ENCODE data around the gene CHKA.

The CHKA gene

GRCh38 chr11:68121067-68121899 lies at the start of gene CHKA:
Gene CHKA (minus strand): TSS chr11:68121388. CDS start chr11:68121177, 211 bp downstream.
- peak; percentile 96 for DNase-seq

GRCh38 chr11:68169442-68169841 lies 48.3 kb upstream of the CHKA start:
- DNase-seq, result no peak

DNA sequence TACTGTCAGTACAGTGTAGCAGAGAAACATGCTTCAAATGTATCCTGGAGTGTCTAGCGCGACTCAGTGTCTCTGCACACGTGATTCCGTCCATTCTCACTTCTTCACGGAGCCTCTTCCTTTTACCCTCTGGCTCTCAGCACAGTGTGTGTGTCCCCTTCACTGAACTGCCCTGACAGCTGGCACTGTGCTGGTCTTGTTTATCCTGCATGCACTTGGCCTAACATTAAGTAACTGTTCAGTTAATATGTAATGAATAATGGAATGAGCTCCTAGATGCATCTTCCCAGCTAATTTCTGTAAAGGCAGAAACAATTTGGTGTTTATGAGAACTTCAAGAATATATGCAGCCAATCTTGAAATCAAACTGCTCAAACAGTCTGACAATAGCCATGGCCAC lies 47.5 kb upstream of the CHKA start:
- DNase-seq, result no peak

DNA sequence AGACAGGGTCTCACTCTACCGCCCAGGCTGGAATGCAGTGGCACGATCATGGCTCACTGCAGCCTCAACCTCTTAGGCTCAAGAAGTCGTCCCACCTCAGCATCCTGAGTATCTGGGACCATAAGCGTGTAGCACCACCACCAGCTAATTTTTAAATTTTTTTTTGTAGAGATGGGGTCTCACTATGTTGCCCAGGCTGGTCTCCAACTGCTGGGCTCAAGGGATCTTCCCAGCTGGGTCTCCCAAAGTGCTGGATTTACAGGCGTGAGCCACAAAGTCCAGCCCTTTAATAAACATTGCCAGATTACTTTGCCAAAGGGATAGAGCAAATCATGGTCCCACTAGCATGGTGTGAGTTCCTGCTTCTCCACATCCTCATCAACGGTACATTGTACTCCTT lies 46.3 kb upstream of the CHKA start:
- DNase-seq, result no peak

GRCh38 chr11:68166969-68167368 lies 45.8 kb upstream of the CHKA start:
- no peak for DNase-seq

DNA sequence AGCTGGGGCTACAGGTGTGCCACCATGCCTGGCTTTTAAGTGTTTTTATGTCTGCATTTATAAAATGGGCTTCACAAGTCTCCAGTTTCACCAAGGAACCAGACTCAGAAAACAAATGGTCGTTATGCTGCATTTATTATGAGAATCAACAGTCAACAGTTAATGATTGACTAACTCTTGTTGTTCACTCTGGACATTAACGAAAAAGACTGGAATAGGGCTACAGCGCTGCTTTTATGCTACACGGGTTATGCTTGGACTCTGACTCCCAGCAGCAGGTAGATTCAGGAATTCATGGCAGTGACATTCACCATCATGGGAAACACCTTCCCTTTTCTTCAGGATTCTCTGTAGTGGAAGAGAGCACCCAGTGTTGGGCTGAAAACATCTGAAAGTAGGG lies 44.4 kb upstream of the CHKA start:
- no peak for DNase-seq

- DNase-seq, result no peak
These were observed 43.2 kb upstream of the CHKA start for GRCh38 chr11:68164437-68164836.

DNA sequence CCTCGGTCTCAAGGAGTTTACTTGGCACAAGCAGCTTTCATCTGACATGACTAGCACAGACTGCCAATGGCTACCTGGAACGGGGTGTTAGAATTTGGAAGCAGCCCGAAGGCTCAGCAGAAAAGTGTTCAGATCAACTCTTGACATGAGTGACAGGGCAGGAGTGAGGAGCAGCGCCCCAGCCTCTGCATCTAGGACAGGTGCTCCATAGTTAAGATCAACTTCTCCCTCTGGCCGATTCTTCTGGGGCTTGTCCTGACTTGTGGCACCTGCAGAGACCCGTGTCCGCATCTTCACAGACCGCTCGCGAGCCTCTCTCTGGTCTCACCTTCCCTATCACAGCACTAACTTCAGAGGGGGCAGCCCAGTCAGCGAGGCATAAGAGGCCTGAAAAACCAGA lies 42.5 kb upstream of the CHKA start:
- no peak for DNase-seq

- no peak for DNase-seq
These were observed 39.0 kb upstream of the CHKA start for GRCh38 chr11:68160100-68160695.

GRCh38 chr11:68159665-68160064 lies 38.5 kb upstream of the CHKA start:
- no peak for DNase-seq

- DNase-seq, result no peak
These were observed 38.0 kb upstream of the CHKA start for GRCh38 chr11:68159161-68159560.

DNA sequence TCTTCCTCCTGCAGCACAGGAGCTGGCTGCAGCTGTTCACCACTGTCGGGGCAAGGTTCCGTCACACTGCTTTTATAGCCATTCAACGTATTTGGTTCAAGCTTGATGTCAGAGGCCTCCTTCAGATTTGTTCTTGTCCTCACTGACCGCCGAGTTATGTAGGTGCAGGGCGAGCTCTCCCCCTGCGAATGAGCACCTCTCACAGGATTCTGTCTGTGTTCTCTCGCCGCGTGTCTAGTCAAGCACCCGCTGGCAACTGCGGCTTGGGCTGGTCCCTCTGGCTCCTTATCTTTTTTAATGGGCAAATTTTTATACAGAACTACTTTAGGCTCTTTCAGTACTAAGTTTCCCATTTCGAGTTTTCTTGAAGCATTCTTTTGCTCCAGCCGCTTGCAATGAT lies 37.4 kb upstream of the CHKA start:
- DNase-seq, result no peak

DNA sequence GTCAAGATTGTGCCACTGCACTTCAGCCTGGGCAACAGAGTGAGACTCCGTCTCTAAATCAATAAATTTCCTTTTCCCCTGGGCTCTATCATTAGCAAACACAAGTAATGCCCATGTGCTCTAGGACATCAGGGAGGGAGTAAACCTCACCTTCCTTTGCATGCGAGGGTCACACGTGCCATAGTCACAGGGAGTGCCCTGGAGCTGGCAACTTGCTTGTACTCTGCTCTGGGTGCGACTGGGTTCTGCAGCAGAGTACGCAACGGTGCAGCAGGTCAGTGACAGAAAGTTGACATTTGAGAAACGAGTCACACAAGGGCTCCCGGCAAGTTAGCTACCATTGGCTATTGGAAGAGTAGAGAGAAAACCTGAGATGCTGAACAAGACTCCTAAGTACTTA lies 32.6 kb upstream of the CHKA start:
- DNase-seq, result no peak

DNA sequence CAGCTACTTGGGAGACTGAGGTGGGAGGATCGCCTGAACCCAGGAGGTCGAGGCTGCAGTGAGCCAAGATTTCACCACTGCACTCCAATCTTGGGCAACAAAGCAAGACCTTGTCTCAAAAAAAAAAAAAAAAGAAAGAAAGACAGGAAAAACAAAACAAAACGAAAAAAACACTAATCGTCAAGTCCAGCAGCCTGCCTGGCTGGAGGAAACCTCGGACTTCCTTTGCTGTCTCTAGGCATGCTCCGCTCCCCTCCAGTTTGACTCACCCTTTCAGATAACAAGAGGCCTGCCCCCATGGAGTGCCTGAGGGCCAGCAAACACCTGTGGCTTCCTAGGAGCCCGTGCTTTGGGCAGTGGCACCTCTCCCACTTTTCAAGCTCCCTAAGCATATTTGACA lies 28.8 kb upstream of the CHKA start:
- no peak for DNase-seq

DNA sequence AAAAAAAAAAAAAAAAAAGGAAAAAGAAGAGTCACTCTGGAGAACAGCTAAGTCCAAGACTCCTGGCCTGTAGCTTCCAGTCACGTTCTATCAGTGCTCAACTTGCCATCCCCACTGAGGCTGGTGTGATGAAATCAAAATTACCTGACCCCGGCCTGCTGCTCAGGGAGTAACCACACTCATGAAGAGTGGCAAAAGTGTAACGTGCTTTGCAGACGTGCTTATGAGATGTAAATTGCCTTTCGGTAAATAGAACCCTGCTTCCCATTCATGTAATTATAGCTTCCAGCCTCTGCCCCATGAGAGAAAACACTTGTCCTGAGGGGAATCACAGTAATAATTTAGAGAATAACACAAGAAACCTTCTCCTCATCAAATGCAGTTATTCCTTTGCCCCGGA lies 28.2 kb upstream of the CHKA start:
- DNase-seq, result no peak

GRCh38 chr11:68148879-68149278 lies 27.7 kb upstream of the CHKA start:
- DNase-seq, result no peak

GRCh38 chr11:68148071-68148805 lies 27.1 kb upstream of the CHKA start:
- DNase-seq, result no peak

DNA sequence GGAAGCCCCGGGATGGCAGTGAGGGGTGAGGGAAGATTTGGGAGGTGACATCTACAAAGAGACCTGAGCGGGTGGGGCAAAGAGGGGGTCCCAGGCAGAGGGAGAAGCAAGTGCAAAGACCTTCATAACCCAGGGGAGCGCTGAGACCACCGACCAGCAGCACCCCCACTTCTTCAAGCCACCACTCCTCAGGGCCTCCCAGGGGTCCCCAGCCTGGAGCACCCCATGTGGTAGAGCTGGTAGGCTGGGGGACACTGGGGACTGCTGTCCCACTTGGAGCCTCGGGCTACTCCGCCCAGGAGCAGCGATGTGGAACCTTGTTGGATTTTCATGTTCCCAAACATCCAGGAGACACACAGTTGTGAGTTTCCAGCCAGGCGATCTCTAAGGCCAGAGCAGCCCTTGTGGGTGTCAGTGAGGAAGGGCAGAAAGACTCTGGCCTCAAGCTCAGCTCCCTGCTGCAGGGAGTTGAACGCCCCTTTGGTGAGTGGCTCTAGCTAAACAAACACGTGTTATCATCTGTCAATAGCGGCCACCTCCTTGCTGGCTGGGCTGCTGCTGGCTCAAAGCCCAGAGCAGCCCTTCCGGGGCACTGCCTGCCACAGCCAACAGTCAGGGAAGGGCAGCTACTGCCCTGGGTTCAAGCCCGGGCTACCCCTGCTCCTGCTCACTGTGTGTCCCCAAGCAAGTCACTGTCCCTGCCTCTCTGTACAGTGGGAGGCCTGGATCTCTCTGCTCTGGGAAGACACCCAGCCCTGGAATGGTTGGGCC lies 25.7 kb upstream of the CHKA start:
- peak; percentile 54 for DNase-seq

GRCh38 chr11:68146010-68146540 lies 24.9 kb upstream of the CHKA start:
- DNase-seq, result peak; percentile 52

DNA sequence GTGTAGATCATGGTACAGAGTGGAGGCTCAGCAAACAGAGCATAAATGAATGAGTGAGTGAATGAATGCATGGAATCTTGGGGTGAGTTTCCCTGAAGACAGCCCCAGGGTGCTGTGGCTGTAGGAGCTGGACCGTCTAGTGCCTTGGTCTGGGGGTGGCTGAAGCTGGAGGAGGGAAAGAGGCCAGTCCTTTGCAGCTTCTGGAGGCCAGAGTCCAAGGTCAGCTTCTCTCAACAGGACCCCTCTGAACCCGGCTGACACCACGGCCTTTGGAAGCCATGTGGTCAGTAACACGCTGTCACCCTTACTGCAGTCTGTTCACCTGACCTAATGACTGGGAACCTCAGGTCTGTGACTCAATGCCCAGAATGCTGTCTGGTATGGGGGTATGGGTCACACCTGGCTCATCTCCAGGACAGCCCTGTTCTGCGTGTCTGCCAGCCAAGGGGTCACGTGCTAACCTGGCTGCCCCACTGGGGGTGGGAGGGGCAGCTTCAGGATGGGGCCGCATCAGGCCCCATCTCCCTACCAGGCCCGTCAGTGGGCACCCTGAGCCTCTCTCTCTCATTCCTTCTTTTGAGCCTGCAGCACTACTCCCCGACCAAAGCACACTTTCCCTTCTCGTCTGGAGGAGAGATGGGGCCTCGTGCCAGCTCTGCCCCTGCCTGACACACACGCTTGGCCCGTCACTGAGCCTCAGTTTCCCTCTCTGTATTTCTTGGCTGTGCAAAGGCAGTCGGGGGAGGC lies 24.1 kb upstream of the CHKA start:
- no peak for DNase-seq

DNA sequence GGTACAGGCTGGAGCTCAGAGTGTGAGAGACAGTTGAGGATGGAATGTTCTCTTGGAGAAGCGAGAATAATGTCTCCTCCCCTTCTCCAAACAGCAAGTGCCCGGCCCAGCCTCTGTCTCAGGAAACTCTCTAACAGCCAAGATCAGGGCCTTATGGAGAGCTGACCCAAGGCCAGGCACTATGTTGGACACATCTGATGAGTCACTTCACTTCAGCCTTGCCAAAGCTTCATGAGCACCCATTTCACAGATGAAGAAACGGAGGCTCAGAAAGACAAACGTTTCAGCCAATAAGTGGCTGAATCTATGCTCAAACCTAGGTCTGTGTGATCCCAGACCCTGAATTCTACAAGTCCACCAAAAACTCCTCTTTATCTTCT lies 22.1 kb upstream of the CHKA start:
- DNase-seq, result no peak
